Endothelial cell of umbilical vein (primary cell): Measurements from ENCODE around the gene TTC33.

Source experiments
- CTCF ChIP-seq, 2 donors: IDR thresholded peaks; 1 replicate in 1 of 2; 2 replicates in 1 of 2; pipeline ENCODE4 v1.5.1; 2011; ENCODE audit warnings: low read length in 2 of 2, mild to moderate bottlenecking in 2 of 2, moderate library complexity in 2 of 2, control low read depth in 1 of 2, inconsistent platforms in 1 of 2, low read depth in 1 of 2; ENCODE audit not compliant: insufficient read depth in 1 of 2; ENCODE audit errors: extremely low read depth in 1 of 2
- EZH2 ChIP-seq: IDR thresholded peaks from 2 replicates; pipeline ENCODE4 v1.6.1; 2012; ENCODE audit warnings: borderline replicate concordance, low read depth, mild to moderate bottlenecking, moderate library complexity, low read length, inconsistent platforms; ENCODE audit not compliant: severe bottlenecking
- POLR2A ChIP-seq: IDR thresholded peaks from 2 replicates; pipeline ENCODE4 v1.6.1; 2012; ENCODE audit warnings: low read depth, mild to moderate bottlenecking, control low read depth, low read length

- no peak for TF ChIP-seq POLR2A
- TF ChIP-seq CTCF (IDR thresholded peaks at IDR 0.05; ENCODE audit: extremely low read depth in 1 of 2, insufficient read depth in 1 of 2, low read depth in 1 of 2, low read length in 2 of 2): no peak
- no peak for TF ChIP-seq EZH2
Measured at GRCh38 chr5:40648150-40648549, 107.6 kb downstream of the TTC33 start.
